SK-N-DZ (cell line): ENCODE data around the gene ARHGAP40. TPM values are rescaled to one million over a fixed set of nuclear protein-coding genes. Genes with fewer than 3 reads are reported as not detected.

Experiments used
- DNase-seq: peaks from one replicate; pipeline ENCODE4 v3.0.0-alpha.2; 2015; ENCODE audit warnings: low spot score
- polyA plus RNA-seq, 2 experiments: library from polyadenylated mRNA; depleted of rRNA; stranded (reverse); fragments of >200 nt; gene quantifications; 2 replicates each; pipeline ENCODE4 v1.2.3, GENCODE V29; 2014

Gene ARHGAP40
- not detected in 2 replicates for polyA plus RNA-seq (2014; cell fraction: cytosol; rRNA removed)
- 0.39 TPM in 1 of 2 replicates, not detected in the other for polyA plus RNA-seq (2014; cell fraction: nucleus; rRNA removed)

DNA sequence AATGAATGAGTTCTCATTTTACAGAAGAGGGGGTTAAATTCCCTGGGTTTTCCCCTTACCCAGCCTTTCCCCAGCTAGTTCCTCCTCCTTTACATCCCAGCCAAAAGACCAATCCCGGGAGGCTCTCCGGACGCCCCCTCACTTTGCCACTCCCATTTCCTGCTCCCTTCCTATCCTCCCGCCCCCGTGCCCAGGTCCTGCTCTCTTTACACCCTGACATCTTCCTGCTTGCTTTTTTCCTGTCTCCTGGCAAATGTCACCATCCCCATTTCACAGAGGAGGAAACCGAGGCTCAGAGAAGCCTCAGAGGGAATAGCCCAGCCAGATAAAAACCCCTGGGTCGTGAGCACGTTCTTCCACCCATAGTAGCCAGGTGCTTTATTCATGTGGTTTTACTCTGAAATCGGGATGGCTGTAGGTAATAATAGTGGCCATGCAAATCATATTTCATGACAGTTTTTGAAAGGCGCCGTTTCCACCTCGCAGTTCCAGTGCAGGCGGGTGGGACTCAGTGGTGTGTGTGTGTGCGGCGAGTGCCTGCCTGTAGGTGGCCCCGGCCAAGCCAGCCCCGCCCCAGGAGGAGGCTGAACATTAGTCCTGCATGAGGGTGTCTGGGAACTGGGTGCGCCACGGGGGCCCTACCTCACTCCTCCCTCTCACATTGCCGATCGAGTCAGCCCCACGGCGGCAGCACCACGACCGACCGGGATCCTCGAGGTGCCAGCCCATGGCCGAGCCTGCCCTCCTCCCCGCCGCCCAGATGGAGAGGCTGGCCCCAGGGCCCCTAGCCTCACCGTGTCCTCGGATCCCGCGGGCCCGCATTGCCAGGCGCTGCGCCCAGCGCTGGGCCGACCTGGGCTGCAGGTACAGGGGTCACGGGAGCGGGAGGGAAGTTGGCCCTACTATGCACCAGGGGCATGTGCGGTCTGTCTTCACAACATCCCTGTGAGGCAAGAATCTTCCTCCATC is at the start of gene ARHGAP40:
TSS of gene ARHGAP40 (plus strand) at position 594 of the 969 bp plus-strand sequence.
- no peak for DNase-seq

DNA sequence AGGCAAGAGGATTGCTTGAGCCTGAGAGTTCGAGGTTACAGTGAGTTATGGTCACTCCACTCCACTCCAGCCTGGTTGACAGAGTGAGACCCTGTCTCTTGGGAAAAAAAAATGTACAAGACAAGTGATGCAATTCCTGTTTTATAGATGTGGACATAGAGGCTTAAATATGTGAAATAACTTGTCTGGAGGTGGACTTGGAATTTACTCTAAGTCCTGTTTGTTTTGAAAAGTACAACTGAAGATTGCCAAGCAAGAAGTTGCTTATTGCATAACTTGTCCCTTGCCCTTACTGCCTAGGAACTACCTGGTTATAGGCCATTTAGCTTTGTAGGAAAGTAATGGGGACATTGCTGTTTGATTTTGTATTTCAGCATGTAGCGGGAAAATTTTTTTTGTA is 46.6 kb upstream of the ARHGAP40 start:
- no peak for DNase-seq

DNA sequence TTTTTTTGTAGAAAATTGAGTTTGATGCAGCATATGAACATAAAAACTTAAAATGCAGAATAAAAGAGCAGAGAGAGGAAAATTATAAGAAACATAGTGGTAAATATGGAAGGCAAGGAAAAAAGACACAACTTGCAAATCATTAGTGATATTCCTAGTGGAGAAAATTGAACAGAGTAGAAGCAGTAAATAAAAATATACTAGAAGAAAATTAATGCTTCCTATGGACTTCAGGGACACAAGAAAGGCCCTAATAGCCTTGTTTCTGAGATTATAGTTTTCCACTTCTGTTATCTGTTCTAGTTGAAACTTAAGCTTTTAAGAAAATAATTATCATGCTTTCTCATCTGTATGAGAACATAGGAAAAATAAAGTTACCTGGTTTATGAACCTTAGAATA is 46.2 kb upstream of the ARHGAP40 start:
- no peak for DNase-seq

DNA sequence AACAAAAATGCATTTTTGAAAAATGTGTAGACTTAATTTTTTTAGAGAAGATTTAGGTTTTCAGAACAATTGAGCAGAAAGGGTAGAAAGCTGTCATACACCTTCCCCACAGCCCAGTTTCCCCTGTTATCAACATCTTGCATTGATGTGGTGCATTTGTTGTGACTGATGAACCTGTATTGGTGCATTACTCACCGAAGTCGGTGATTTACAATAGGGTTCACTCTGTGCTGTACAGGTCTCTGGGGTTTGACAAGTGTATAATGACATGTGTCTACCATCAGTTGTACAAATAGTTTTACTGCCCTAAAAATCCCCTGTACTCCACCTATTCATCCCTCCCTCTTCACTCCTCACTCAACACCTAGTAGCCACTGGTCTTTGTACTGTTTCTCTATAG is 44.4 kb upstream of the ARHGAP40 start:
- no peak for DNase-seq

DNA sequence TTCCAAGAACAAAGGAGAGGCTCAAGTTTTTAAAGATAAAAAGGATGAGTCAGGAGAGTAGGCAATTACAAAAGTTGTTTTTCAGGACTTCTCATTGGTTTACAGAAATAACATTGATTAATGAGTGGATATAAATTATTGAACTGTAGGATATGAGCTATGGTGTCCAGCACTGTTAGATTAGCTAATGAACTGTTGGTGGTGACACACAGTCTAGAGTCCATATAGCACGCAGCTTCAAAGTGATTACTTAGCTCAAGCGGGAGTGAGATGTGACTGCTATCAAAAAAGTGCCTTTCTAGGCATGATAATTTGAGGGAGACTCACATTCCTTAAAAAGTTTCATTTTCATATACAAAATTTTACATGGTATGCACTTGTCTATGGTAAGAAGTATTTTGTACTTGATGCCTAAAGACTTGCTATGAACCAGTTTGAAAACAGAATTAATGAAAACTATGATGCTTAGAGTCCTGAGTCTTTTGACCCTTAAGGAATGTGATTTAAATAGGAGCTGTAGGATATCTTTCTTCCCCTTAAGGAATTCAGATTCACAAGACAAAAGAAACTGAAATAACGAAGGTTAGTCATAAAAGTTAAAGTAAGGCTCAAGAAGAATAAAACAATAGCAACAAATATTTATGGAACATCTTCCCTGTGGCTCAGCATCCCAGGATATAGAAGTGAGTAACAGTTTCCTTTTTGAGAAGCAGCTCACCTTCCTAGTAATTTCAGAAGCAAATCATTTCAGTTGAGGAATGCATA is 42.8 kb upstream of the ARHGAP40 start:
- DNase-seq, result no peak

- DNase-seq, result no peak
Observed at GRCh38 chr20:38559764-38560163, 41.8 kb upstream of the ARHGAP40 start.

DNA sequence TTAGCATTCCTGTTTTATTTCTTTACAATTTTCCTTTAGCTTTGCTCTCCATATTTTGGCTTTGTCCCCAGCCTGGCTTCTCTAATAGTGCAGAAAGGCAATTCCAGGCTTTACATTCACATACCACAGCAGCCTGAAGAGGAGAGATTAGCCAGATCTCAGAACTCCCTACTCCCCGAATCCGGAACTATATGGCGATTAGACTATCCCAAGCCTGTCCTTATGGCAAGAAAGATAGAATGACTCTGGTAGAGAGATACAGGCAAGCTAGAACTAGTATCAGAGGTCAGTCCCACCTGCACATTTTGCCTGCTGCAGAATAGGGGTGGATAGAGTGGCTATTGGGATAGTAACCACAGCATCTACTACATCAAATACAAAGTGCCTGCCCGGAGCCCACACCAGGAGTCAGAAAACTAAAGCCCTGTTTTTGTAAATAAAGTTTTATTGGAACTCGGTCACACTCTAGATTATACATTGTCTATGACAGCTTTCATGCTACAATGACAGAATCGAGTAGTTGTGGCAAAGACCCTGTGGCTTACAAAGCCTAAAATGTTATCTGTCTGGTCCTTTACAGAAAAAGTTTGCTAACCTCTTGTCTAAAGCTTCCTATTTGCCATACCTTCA is 37.7 kb upstream of the ARHGAP40 start:
- no peak for DNase-seq

- DNase-seq, result no peak
Observed at GRCh38 chr20:38564680-38565079, 36.9 kb upstream of the ARHGAP40 start.

DNA sequence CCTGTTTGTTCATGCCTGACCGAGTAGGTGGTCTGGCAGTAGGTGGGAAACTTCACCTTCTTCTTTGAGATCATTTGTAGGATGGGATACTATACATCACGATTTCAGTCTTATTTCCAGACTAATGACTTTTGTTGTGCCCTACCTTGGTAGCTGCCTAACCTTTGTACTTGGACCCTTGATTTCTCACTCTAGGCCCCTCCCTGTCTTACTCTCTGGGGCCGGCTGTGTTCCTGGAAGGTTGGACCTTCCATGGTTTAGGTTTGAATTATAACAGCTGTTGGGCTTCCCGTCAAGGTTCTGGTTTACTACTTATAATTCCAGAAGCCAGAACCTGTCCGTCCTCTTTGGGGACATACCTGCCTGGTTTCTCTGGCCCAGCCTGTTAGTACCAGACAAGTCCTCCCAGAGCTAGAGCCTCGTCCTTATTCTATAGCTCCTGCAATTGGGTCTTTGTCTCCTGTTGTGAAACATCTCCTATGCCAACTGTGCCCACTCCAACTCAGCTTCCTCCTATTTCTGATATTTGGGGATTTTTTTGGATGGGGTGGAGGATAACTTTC is 35.5 kb upstream of the ARHGAP40 start:
- no peak for DNase-seq

GRCh38 chr20:38569747-38570525 is 31.7 kb upstream of the ARHGAP40 start:
- no peak for DNase-seq

- DNase-seq, result no peak
Observed at GRCh38 chr20:38573413-38573812, 28.2 kb upstream of the ARHGAP40 start.

DNA sequence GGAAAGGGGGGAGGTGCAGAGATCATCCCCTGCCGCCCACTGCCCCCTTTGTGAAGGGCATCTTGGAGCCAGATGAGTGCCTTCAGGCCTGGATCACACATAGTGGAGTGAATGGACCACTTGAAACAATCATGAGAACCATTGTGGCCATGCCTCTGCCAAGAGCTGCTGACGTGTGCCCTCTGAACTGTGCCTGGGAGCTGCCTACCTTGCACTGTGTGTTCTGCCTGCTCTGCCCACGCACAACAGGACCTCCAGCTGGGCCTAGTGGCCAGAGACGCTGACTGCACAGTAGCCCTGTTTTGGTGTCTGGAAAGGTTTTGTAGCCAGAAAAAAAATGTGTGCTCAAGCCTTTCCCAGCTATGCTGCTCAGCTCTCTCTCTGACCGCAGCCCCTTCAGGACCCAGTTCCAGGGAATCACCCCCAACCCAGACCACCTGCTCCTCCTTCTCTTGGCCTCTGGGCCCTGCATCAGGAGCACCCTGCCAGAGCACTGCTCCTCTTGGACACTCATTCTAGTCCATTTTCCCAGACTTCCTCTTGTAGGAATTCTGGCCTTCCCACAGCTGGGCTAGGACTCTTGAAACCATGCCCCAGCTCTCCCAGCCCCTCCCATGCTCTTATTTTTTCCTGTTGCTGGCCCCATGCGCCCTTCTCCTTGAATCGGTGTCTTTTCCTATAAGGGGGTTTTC is 22.2 kb upstream of the ARHGAP40 start:
- no peak for DNase-seq

GRCh38 chr20:38579921-38580320 is 21.7 kb upstream of the ARHGAP40 start:
- no peak for DNase-seq

DNA sequence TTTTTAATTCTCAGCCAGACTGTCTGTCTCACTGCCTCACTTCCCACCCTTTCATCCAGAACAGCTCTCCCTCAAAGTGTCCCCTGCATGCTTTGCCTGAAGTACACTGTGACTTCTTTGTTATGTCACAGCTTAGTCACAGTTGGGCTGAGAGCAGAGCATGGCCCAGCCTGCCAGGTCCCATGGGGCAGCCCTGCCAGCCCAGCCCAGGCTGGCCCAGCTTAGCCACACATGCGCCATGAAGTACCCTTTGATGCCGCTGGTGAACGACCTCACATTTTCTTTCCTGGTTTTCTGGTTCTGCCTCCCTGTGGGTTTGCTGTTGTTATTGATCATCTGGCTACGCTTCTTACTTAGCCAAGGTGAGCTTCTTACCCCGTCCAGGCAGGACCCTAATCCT is 20.6 kb upstream of the ARHGAP40 start, which contains the start of gene ADIG:
TSS of gene ADIG (plus strand) at position 185 of the 400 bp plus-strand sequence. CDS start at position 239, 54 bp downstream.
- DNase-seq, result no peak

GRCh38 chr20:38581830-38582358 is 19.7 kb upstream of the ARHGAP40 start:
- no peak for DNase-seq

DNA sequence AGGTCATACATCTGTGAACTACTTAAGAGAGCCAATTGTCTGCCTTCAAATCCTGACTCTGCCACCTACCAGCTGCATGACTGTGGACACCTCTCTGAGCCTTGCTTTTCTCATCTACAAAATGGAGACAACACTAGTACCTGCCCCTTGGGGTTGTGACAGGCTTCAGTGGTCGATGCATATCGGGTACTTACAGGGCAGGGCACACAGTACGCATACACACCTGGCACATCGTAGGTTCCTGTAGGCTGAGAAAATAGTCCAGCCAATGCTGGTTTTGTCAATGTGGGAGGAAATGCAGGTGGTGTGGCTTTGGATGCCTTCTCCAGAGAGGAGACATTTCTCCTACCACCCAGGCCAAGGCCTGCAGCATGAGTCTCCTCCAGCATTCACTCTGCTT is 18.3 kb upstream of the ARHGAP40 start:
- DNase-seq, result no peak

DNA sequence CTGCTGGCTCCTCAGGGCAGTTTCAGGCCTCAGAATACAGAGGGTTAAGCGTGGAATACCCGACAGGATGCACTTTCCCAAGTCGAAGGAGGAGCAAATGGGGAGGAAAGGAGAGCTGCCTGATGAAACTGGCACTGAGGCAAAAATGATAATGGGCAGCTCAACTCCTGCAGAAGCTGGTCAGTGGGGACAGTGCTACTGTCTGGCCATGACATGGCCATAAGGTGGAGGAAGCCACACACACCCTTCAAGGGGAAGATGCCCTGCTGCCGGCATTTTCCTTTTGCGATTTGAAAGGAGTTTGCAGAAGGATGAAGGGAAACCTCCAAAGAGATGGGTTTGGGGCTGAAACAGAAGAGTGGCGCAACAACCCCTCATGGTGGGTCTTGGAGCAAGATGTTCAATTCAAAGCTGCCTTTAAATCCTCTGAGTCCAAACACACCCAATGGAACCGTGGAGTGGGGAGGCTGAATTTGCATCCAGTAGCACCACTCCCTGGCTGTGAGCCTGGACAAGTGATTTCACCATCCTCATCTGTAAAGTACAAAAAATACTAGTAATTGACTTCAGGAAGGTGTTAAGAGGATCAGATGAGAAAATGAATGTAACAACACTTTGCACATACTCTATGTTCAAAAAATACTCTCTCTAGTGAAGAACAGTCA is 17.4 kb upstream of the ARHGAP40 start:
- no peak for DNase-seq

- no peak for DNase-seq
Observed at GRCh38 chr20:38585404-38586180, 16.0 kb upstream of the ARHGAP40 start.

- DNase-seq, result no peak
Observed at GRCh38 chr20:38586181-38586525, 15.5 kb upstream of the ARHGAP40 start.
